Measurements from ENCODE around the gene MDP1. TPM values are rescaled to one million over a fixed set of nuclear protein-coding genes. Genes with fewer than 3 reads are reported as not detected.
A peak's percentile ranks its signal among the peaks of the same experiment; 100 is the strongest.

Gene MDP1
- total RNA-seq, 2 experiments from 2014 or later = 11.4 to 16.9 TPM

DNA sequence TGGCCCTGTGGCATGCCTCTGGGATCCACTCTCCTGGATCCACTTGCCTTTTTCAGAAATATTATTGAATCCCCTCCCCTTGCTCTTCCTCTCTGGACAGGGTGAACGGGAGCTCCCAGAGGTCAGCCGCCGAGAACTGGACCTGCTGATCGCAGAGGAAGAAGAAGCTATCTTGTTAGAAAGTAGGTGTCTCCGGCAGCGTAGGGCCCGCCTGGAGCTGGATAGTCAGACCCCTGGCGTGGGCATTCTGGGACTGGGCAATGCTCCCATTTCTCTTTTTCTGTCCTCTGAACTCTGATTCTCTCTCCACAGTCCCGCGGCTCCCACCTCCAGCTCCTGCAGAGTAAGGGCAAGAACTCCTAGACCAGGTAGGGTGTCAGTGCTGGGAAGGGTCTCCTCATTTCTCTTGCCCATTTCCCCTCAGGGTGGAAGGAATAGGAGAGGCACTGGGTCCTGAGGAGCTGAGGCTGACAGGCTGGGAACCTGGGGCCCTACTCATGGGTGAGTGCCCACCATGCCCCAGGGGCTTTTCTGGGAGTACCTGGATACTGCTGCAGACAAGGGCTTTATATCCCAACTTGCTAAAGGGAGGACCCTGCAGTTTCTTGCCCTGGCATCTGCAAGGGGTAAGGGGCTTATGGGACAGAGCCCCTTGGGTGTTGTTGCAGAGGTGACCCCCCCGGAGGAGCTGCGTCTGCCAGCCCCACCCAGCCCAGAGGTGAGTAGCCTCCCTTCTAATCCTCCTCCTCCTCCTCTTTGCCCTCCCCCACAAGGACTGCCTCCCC is 38.6 kb downstream of the MDP1 start:
- CTCF ChIA-PET = interaction anchor here (1.0 to 1.3 kb wide), 3 partner anchors 16 to 130 kb away, joined by 3 read pairs; partner anchors contain the start of gene IRF9
- DNase-seq = no peak
- Mint-ChIP-seq H3K4me1 (peaks cover 12% of the 10 kb centered on the region), H3K27me3 (no peaks in the 10 kb centered on the region), H3K9me3 (ENCODE audit: low read depth) (no peaks in the 10 kb centered on the region), H3K27ac (no peak overlapping the region), H3K36me3 (peaks cover 33% of the 10 kb centered on the region), H3K4me3 (no peak overlapping the region)
- ATAC-seq = no peak

GRCh38 chr14:24176599-24176998 is 39.3 kb downstream of the MDP1 start:
- ATAC-seq = no peak
- no peaks in the 10 kb centered on the region for H3K9me3 Mint-ChIP-seq (ENCODE audit: low read depth)
- peaks cover 35% of the 10 kb centered on the region for H3K36me3 Mint-ChIP-seq
- CTCF ChIA-PET = interaction anchor here (1.0 to 1.1 kb wide), 2 partner anchors 15 to 39 kb away, joined by 3 read pairs; partner anchors contain the start of gene IRF9
- H3K4me1 Mint-ChIP-seq = peaks cover 17% of the 10 kb centered on the region
- H3K4me3 Mint-ChIP-seq = no peak overlapping the region
- DNase-seq = no peak
- H3K27ac Mint-ChIP-seq = no peak overlapping the region
- no peaks in the 10 kb centered on the region for H3K27me3 Mint-ChIP-seq

DNA sequence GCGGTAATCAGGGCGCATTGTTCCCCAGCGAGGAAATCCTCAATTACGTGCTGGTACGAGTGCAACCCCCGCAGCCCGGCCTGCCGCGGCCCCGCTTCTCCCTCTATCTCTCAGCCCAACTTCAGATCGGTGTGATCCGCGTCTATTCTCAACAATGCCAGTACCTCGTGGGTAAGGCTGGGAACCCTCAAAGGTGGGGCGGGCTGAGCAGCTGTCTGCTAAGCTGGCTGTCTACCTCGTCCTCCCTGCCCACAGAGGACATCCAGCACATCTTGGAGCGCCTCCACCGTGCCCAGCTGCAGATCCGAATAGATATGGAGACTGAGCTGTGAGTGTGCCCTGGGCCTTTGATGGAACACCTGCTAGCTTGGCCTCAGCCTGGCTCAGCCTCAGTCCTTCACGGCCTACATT is 43.0 kb downstream of the MDP1 start:
- Mint-ChIP-seq H3K4me1 (peaks cover 37% of the 10 kb centered on the region), H3K27ac (peak overlapping the region; percentile 69), H3K4me3 (peak overlapping the region; percentile 77), H3K27me3 (no peaks in the 10 kb centered on the region), H3K36me3 (peaks cover 36% of the 10 kb centered on the region), H3K9me3 (ENCODE audit: low read depth) (no peaks in the 10 kb centered on the region)
- ATAC-seq (no peak), DNase-seq (no peak)
- CTCF ChIA-PET = interaction anchor here (0.8 to 4.3 kb wide), 4 partner anchors 11 to 58 kb away, joined by 3 to 35 read pairs (median 3); partner anchors contain the start of genes DCAF11, IRF9 and NRL

GRCh38 chr14:24172261-24172860 is 43.5 kb downstream of the MDP1 start:
- Mint-ChIP-seq H3K27me3 (no peaks in the 10 kb centered on the region), H3K9me3 (ENCODE audit: low read depth) (no peaks in the 10 kb centered on the region), H3K4me1 (peaks cover 41% of the 10 kb centered on the region), H3K27ac (peak overlapping the region; percentile 83), H3K4me3 (peak overlapping the region; percentile 77), H3K36me3 (peaks cover 40% of the 10 kb centered on the region)
- CTCF ChIA-PET = interaction anchor here (0.6 to 4.3 kb wide), 3 partner anchors 11 to 58 kb away, joined by 3 to 35 read pairs (median 3); partner anchors contain the start of genes DCAF11 and IRF9
- ATAC-seq (no peak), DNase-seq (no peak)

DNA sequence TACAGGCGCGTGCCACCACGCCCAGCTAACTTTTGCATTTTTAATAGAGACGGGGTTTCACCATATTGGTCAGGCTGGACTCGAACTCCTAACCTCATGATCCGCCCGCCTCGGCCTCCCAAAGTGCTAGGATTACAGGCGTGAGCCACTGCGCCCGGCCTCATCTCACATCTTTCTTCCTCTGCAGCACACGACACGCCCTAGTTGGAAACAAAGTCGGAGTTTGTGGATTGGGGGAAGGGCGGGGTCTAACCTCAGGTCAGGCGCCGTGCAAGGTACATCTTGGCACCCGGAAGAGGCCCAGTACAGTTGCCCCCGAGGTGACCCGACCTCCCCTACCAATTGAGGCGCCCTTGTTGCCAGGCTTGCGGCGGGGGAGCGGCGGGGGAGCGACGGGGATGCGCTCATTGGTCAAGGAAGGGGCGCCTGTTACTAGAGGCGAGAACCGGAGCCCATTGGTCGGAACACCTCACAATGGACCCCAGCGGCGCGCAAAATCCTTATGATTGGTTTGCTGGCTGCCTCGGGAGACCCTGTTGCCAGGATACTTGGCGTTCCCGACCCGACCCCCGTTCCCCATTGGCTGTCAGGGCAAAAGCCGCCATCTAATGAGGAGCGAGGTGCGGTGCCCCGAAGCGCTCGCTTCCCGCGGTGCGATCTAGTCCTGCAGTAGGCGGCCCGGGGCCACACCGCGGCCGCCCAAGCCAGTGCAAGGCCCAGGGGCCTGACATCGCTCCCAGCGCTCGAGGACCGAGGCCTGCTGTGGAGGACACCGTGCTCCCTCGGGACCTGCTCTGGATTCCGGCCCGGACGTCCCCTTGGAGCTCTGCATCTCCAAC is 44.2 kb downstream of the MDP1 start, which contains the start of gene REC8:
REC8 (plus strand) TSS at position 659 of the 839 bp plus-strand sequence. CDS start 473 bp downstream, outside the sequence.
- peaks cover 45% of the 10 kb centered on the region for H3K4me1 Mint-ChIP-seq

DNA sequence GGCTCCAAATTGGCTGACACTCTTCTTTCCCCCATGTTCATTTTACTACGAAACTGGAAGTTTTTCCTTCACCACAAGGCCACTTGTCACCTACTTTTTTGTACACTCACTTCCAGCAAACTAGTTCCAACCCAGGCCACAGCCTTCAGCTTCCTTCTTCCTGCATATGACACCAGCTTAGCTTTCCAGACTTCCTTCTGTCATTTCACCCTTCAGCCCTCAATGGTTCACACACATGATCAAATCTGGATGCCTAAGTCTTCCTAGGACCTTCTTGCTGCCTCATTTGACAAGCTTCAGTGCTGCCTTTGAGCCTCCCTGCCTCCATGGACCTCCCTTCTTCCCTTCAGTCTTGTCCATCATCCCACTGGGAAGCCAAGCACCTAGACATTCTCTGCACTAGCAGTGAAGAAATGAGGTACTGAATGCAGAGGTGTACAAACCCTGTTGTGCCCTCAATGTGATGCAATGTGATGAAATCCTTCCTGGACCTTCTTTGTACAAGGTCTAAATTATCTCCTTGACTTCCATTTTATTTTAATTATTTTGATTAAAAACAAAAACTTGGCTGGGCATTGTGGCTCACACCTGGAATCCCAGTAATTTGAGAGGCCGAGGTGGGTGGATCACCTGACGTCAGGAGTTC is 48.3 kb downstream of the MDP1 start:
- H3K27me3 Mint-ChIP-seq = no peaks in the 10 kb centered on the region
- H3K4me3 Mint-ChIP-seq = no peak overlapping the region
- ATAC-seq = no peak
- peaks cover 64% of the 10 kb centered on the region for H3K4me1 Mint-ChIP-seq
- peaks cover 64% of the 10 kb centered on the region for H3K36me3 Mint-ChIP-seq
- no peaks in the 10 kb centered on the region for H3K9me3 Mint-ChIP-seq (ENCODE audit: low read depth)
- CTCF ChIA-PET = no interaction called here
- no peak for DNase-seq
- H3K27ac Mint-ChIP-seq = peak overlapping the region; percentile 71

More for the DNA sequence above, 44.2 kb downstream of the MDP1 start, which contains the start of gene REC8:
- peaks cover 38% of the 10 kb centered on the region for H3K36me3 Mint-ChIP-seq
- H3K27ac Mint-ChIP-seq = peak within 1 kb of the TSS; percentile 83
- peak; percentile 93 for DNase-seq
- ATAC-seq = peak; percentile 87
- CTCF ChIA-PET = interaction anchor here (0.6 to 4.3 kb wide), 6 partner anchors 8 to 58 kb away, joined by 3 to 35 read pairs (median 4); partner anchors contain the start of genes DCAF11, EMC9 and IRF9
- no peaks in the 10 kb centered on the region for H3K9me3 Mint-ChIP-seq (ENCODE audit: low read depth)
- H3K27me3 Mint-ChIP-seq = no peaks in the 10 kb centered on the region
- H3K4me3 Mint-ChIP-seq = peak within 1 kb of the TSS; percentile 77

GRCh38 chr14:24165785-24166184 is 50.1 kb downstream of the MDP1 start:
- ATAC-seq = no peak
- Mint-ChIP-seq H3K36me3 (peaks cover 76% of the 10 kb centered on the region), H3K4me1 (peaks cover 60% of the 10 kb centered on the region), H3K27ac (no peak overlapping the region), H3K27me3 (no peaks in the 10 kb centered on the region), H3K9me3 (ENCODE audit: low read depth) (no peaks in the 10 kb centered on the region), H3K4me3 (no peak overlapping the region)
- CTCF ChIA-PET = no interaction called here
- DNase-seq = no peak

DNA sequence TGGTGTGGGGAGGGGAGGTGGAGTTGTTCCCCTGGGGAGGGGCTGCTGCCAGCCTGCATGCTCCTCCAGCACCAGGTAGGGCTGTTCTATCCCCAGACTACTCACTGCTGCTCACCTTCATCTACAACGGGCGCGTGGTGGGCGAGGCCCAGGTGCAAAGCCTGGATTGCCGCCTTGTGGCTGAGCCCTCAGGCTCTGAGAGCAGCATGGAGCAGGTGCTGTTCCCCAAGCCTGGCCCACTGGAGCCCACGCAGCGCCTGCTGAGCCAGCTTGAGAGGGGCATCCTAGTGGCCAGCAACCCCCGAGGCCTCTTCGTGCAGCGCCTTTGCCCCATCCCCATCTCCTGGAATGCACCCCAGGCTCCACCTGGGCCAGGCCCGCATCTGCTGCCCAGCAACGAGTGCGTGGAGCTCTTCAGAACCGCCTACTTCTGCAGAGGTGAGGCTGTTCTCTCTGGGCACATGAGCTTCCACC is 51.3 kb downstream of the MDP1 start:
- Mint-ChIP-seq H3K27ac (no peak overlapping the region), H3K4me1 (peaks cover 64% of the 10 kb centered on the region)
- CTCF ChIA-PET = no interaction called here

More for the DNA sequence above, 51.3 kb downstream of the MDP1 start:
- no peaks in the 10 kb centered on the region for H3K27me3 Mint-ChIP-seq
- peaks cover 79% of the 10 kb centered on the region for H3K36me3 Mint-ChIP-seq
- H3K9me3 Mint-ChIP-seq (ENCODE audit: low read depth) = no peaks in the 10 kb centered on the region
- DNase-seq = no peak
- ATAC-seq = no peak
- no peak overlapping the region for H3K4me3 Mint-ChIP-seq

Other genes starting within 250 kb of the MDP1 start
- gene DHRS4L2, start 227.1 kb downstream of the MDP1 start, total RNA-seq = 10 to 100 TPM; 16.0 to 19.4 TPM
- gene CARMIL3, start 164.1 kb downstream of the MDP1 start, total RNA-seq = 1 to 10 TPM; 2.9 to 3.3 TPM
- under 1 TPM in 1 of 2 experiments, not detected in 1; 0.12 TPM for gene CPNE6, start 144.5 kb downstream of the MDP1 start, total RNA-seq
- gene PCK2, start 121.8 kb downstream of the MDP1 start, total RNA-seq = 10 to 100 TPM; 61.7 to 87.0 TPM
- 10 to 100 TPM; 86.3 to 94.4 TPM for gene DCAF11, start 101.3 kb downstream of the MDP1 start, total RNA-seq
- gene NRL, start 101.1 kb downstream of the MDP1 start, total RNA-seq = 1 to 10 TPM; 2.6 to 3.2 TPM
- gene FITM1, start 85.4 kb downstream of the MDP1 start, total RNA-seq = under 1 TPM; 0.77 to 0.91 TPM
- gene PSME1, start 79.9 kb downstream of the MDP1 start, total RNA-seq = 100 to 1,000 TPM; 420 to 454 TPM
- 10 to 100 TPM; 45.5 to 56.1 TPM for gene EMC9, start 74.5 kb downstream of the MDP1 start, total RNA-seq
- 100 to 1,000 TPM; 577 to 623 TPM for gene PSME2, start 69.5 kb downstream of the MDP1 start, total RNA-seq
- 100 to 1,000 TPM; 129 to 149 TPM for gene RNF31, start 68.6 kb downstream of the MDP1 start, total RNA-seq
- 100 to 1,000 TPM; 238 to 295 TPM for gene IRF9, start 54.8 kb downstream of the MDP1 start, total RNA-seq
- 10 to 100 TPM; 52.9 to 92.8 TPM for gene REC8, start 44.0 kb downstream of the MDP1 start, total RNA-seq
- gene IPO4, start 27.2 kb downstream of the MDP1 start, total RNA-seq = 10 to 100 TPM; 32.4 to 54.9 TPM
- gene TM9SF1, start 20.6 kb downstream of the MDP1 start, total RNA-seq = 10 to 100 TPM; 26.7 to 32.8 TPM
- under 1 TPM in 1 of 2 experiments, not detected in 1; 0.42 TPM for gene TSSK4, start 10.4 kb downstream of the MDP1 start, total RNA-seq
- gene CHMP4A, start 2.6 kb downstream of the MDP1 start, total RNA-seq = 10 to 100 TPM; 80.5 to 82.5 TPM
- 100 to 1,000 TPM; 181 to 205 TPM for gene NEDD8, start 16.3 kb upstream of the MDP1 start, total RNA-seq
- gene GMPR2, start 16.9 kb upstream of the MDP1 start, total RNA-seq = 10 to 100 TPM; 70.6 to 71.3 TPM
- gene TINF2, start 26.6 kb upstream of the MDP1 start, total RNA-seq = 100 to 1,000 TPM; 111 to 130 TPM
- gene TGM1, start 47.1 kb upstream of the MDP1 start, total RNA-seq = 1 to 10 TPM; 3.0 to 5.1 TPM
- 10 to 100 TPM; 34.3 to 44.6 TPM for gene RABGGTA, start 55.5 kb upstream of the MDP1 start, total RNA-seq
- gene DHRS1, start 83.7 kb upstream of the MDP1 start, total RNA-seq = 10 to 100 TPM; 14.2 to 26.5 TPM
- gene NOP9, start 83.8 kb upstream of the MDP1 start, total RNA-seq = 10 to 100 TPM; 34.2 to 38.3 TPM
- gene CIDEB, start 91.9 kb upstream of the MDP1 start, total RNA-seq = 10 to 100 TPM; 24.5 to 44.2 TPM
- gene LTB4R2, start 94.1 kb upstream of the MDP1 start, total RNA-seq = 10 to 100 TPM; 12.6 to 18.8 TPM
- 10 to 100 TPM; 15.6 to 32.5 TPM for gene LTB4R, start 95.4 kb upstream of the MDP1 start, total RNA-seq
- gene ADCY4, start 119.0 kb upstream of the MDP1 start, total RNA-seq = 1 to 10 TPM; 1.6 to 3.4 TPM
- 10 to 100 TPM; 22.9 to 29.4 TPM for gene RIPK3, start 123.9 kb upstream of the MDP1 start, total RNA-seq
- gene NFATC4, start 152.1 kb upstream of the MDP1 start, total RNA-seq = 1 to 10 TPM in 1 of 2 experiments, not detected in 1; 1.3 TPM
- gene NYNRIN, start 182.9 kb upstream of the MDP1 start, total RNA-seq = under 1 TPM; 0.05 to 0.50 TPM
- gene CBLN3, start 213.6 kb upstream of the MDP1 start, total RNA-seq = 1 to 10 TPM; 5.0 to 7.1 TPM
- 10 to 100 TPM; 73.3 to 81.2 TPM for gene KHNYN, start 213.9 kb upstream of the MDP1 start, total RNA-seq
- 10 to 100 TPM; 45.6 to 45.9 TPM for gene SDR39U1, start 226.7 kb upstream of the MDP1 start, total RNA-seq

Data from activated CD8-positive, alpha-beta memory T cell treated with anti-CD3 and anti-CD28 coated beads, Interleukin-2, amount 10 ng/mL, durations not matched to agents 7 days and 5 days (primary cell).